Measurements from ENCODE around the gene MEIS1. TPM values are rescaled to one million over a fixed set of nuclear protein-coding genes. Genes with fewer than 3 reads are reported as not detected.

MEIS1 gene
- total RNA-seq, 3 donors from 2014 or later (not counting 1 experiment from before 2014, with no cell fraction given): 2.0 to 5.4 (median 3.6) TPM

- H3K36me3 ChIP-seq (ENCODE audit: control insufficient read depth, insufficient read depth, low read length): no peaks in the 10 kb centered on the region
- H3K9me3 ChIP-seq (ENCODE audit: control insufficient read depth, insufficient read depth, low read length): no peaks in the 10 kb centered on the region
- peaks cover 65 to 67% of the 10 kb centered on the region in 2 donors for H3K27me3 Mint-ChIP-seq (ENCODE audit: low read depth in 2 of 2)
- WGBS (ENCODE audit: insufficient coverage): 5% methylated on average over 15 of the region's 15 CpGs
- H3K27ac ChIP-seq (ENCODE audit: low read length): no peak overlapping the region
- H3K9me3 Mint-ChIP-seq: no peaks in the 10 kb centered on the region
- H3K36me3 Mint-ChIP-seq: no peaks in the 10 kb centered on the region
- no peak for DNase-seq
- H3K27ac Mint-ChIP-seq: peak overlapping the region in 1 of 2 donors; percentile 70
- no peak for TF ChIP-seq CTCF (IDR thresholded peaks at IDR 0.05)
- ATAC-seq: no peak
- peaks cover 12% of the 10 kb centered on the region for H3K27me3 ChIP-seq (ENCODE audit: control insufficient read depth, insufficient read depth, low read length)
- intact Hi-C loops (cut with micrococcal nuclease): loop anchor here (10.0 kb wide), 1 partner anchor 139 kb away; no protein-coding TSS in a partner anchor
- peak overlapping the region; percentile 84 for H3K4me3 Mint-ChIP-seq
- peak overlapping the region; percentile 47 for H3K4me3 ChIP-seq (ENCODE audit: low read length)
- peaks cover 40% of the 10 kb centered on the region for H3K4me1 ChIP-seq (ENCODE audit: control insufficient read depth, insufficient read depth, low read length)
- peaks cover 38 to 40% of the 10 kb centered on the region in 2 donors for H3K4me1 Mint-ChIP-seq
These were observed 587 bp downstream of the MEIS1 start for GRCh38 chr2:66435549-66435875.

GRCh38 chr2:66435963-66436362, 1.0 kb downstream of the MEIS1 start:
- TF ChIP-seq CTCF (IDR thresholded peaks at IDR 0.05): no peak
- H3K27me3 ChIP-seq (ENCODE audit: control insufficient read depth, insufficient read depth, low read length): peaks cover 12% of the 10 kb centered on the region
- Mint-ChIP-seq H3K4me3 (peak overlapping the region; percentile 84), H3K36me3 (no peaks in the 10 kb centered on the region), H3K27me3 (ENCODE audit: low read depth in 2 of 2) (peaks cover 61 to 67% of the 10 kb centered on the region in 2 donors), H3K9me3 (no peaks in the 10 kb centered on the region), H3K27ac (peak overlapping the region in 1 of 2 donors; percentile 70), H3K4me1 (peaks cover 38 to 40% of the 10 kb centered on the region in 2 donors)
- peak overlapping the region; percentile 47 for H3K4me3 ChIP-seq (ENCODE audit: low read length)
- no peaks in the 10 kb centered on the region for H3K9me3 ChIP-seq (ENCODE audit: control insufficient read depth, insufficient read depth, low read length)
- no peaks in the 10 kb centered on the region for H3K36me3 ChIP-seq (ENCODE audit: control insufficient read depth, insufficient read depth, low read length)
- no CpG with 5 or more reads among the region's 2 CpGs for WGBS (ENCODE audit: insufficient coverage)
- ATAC-seq: no peak
- no peak for DNase-seq
- peaks cover 40% of the 10 kb centered on the region for H3K4me1 ChIP-seq (ENCODE audit: control insufficient read depth, insufficient read depth, low read length)
- intact Hi-C loops (cut with micrococcal nuclease): loop anchor here (10.0 kb wide), 1 partner anchor 139 kb away; no protein-coding TSS in a partner anchor
- no peak overlapping the region for H3K27ac ChIP-seq (ENCODE audit: low read length)

GRCh38 chr2:66436581-66437001, 1.7 kb downstream of the MEIS1 start:
- ATAC-seq: no peak
- no peak overlapping the region for H3K27ac Mint-ChIP-seq
- no peak overlapping the region for H3K4me3 ChIP-seq (ENCODE audit: low read length)

More at GRCh38 chr2:66436581-66437001, 1.7 kb downstream of the MEIS1 start:
- Histone ChIP-seq H3K27ac (ENCODE audit: low read length) (no peak overlapping the region), H3K27me3 (ENCODE audit: control insufficient read depth, insufficient read depth, low read length) (peaks cover 13% of the 10 kb centered on the region), H3K4me1 (ENCODE audit: control insufficient read depth, insufficient read depth, low read length) (peaks cover 40% of the 10 kb centered on the region), H3K36me3 (ENCODE audit: control insufficient read depth, insufficient read depth, low read length) (no peaks in the 10 kb centered on the region), H3K9me3 (ENCODE audit: control insufficient read depth, insufficient read depth, low read length) (no peaks in the 10 kb centered on the region)
- Mint-ChIP-seq H3K36me3 (no peaks in the 10 kb centered on the region), H3K4me3 (peak overlapping the region; percentile 84), H3K4me1 (peaks cover 38 to 40% of the 10 kb centered on the region in 2 donors), H3K9me3 (no peaks in the 10 kb centered on the region), H3K27me3 (ENCODE audit: low read depth in 2 of 2) (peaks cover 62 to 66% of the 10 kb centered on the region in 2 donors)
- 60% methylated on average over 2 of the region's 2 CpGs for WGBS (ENCODE audit: insufficient coverage)
- TF ChIP-seq CTCF (IDR thresholded peaks at IDR 0.05): no peak
- no peak for DNase-seq
- intact Hi-C loops (cut with micrococcal nuclease): loop anchor here (10.0 kb wide), 1 partner anchor 138 kb away; no protein-coding TSS in a partner anchor

All from natural killer cell (primary cell).